PC-9 (cell line): ENCODE results near the gene SEMA6A. TPM values are rescaled to one million over a fixed set of nuclear protein-coding genes. Genes with fewer than 3 reads are reported as not detected.
"Not testable (repeated sequence)": the region's sequence is repeated elsewhere in the genome, so short reads cannot be mapped to it uniquely, and the experiment has no call there.

Experiments used
- BruUV-seq: library from RNA; stranded (reverse); fragments of 400-500 nt; replicated peaks from 2 replicates; lab custom pipeline; 2021; lab: Mats Ljungman, UMichigan
- CTCF ChIA-PET: fragments of 300-600 bp; sonication (Branson Sonifier 250); formaldehyde crosslinking; loops from one replicate; lab custom pipeline; 2022; ENCODE audit warnings: antibody characterized with exemption; lab: Charles Lee
- POLR2A ChIA-PET: fragments of 300-600 bp; sonication (Branson Sonifier 250); formaldehyde crosslinking; loops from one replicate; lab custom pipeline; 2022; ENCODE audit warnings: antibody characterized with exemption; ENCODE audit not compliant: unreplicated experiment; lab: Charles Lee
- DNase-seq, 2 experiments: peaks; one replicate each; pipeline versions ENCODE4 v3.0.0 to v3.0.0-alpha.2; 2015 to 2022; ENCODE audit warnings: mixed read lengths in 1 of 2
- H2AFZ ChIP-seq: fragments of 200-600 bp; sonication (generic); 2 replicates; pipeline ENCODE4 v1.8.1; 2017; ENCODE audit warnings: antibody characterized with exemption
- H3F3A ChIP-seq: fragments of 200-600 bp; sonication (generic); 2 replicates; pipeline ENCODE4 v1.8.1; 2017; ENCODE audit warnings: antibody characterized with exemption, mild to moderate bottlenecking, low read depth; ENCODE audit not compliant: insufficient read depth
- H3K27ac ChIP-seq: fragments of 200-600 bp; sonication (generic); 2 replicates; pipeline ENCODE4 v1.6.1; 2016; ENCODE audit warnings: mixed run types
- H3K27me3 ChIP-seq: fragments of 200-600 bp; sonication (generic); 2 replicates; pipeline ENCODE4 v1.6.1; 2016; ENCODE audit warnings: low read depth, mixed run types; ENCODE audit not compliant: insufficient read depth
- H3K36me3 ChIP-seq: fragments of 200-600 bp; sonication (generic); 2 replicates; pipeline ENCODE4 v1.6.1; 2016; ENCODE audit warnings: low read depth, mixed run types
- H3K4me1 ChIP-seq: fragments of 200-600 bp; sonication (generic); replicated peaks from 2 replicates; pipeline ENCODE4 v1.6.1; 2016; ENCODE audit warnings: mixed run types; ENCODE audit not compliant: insufficient read depth
- H3K4me2 ChIP-seq: fragments of 200-600 bp; sonication (generic); 2 replicates; pipeline ENCODE4 v1.6.1; 2017; ENCODE audit warnings: mixed run types
- H3K4me3 ChIP-seq: fragments of 200-600 bp; sonication (generic); 2 replicates; pipeline ENCODE4 v1.6.1; 2016; ENCODE audit warnings: mixed run types
- H3K79me2 ChIP-seq: fragments of 200-600 bp; sonication (generic); 2 replicates; pipeline ENCODE4 v1.6.1; 2017; ENCODE audit warnings: low read depth, mixed run types
- H3K9me2 ChIP-seq: fragments of 200-600 bp; sonication (generic); 2 replicates; pipeline ENCODE4 v1.8.1; 2017; ENCODE audit warnings: mild to moderate bottlenecking; ENCODE audit not compliant: insufficient read depth
- H3K9me3 ChIP-seq: fragments of 200-600 bp; sonication (generic); 2 replicates; pipeline ENCODE4 v1.8.1; 2016; ENCODE audit warnings: low read depth; ENCODE audit not compliant: insufficient read depth
- H4K20me1 ChIP-seq: fragments of 200-600 bp; sonication (generic); 2 replicates; pipeline ENCODE4 v1.8.1; 2017; ENCODE audit not compliant: insufficient read depth
- CTCF ChIP-seq: fragments of 200-600 bp; sonication (generic); conservative IDR thresholded peaks from 2 replicates; pipeline ENCODE4 v1.6.1; 2017; ENCODE audit warnings: mixed run types, antibody characterized with exemption, mild to moderate bottlenecking, moderate library complexity
- EZH2 ChIP-seq: fragments of 200-600 bp; sonication (generic); IDR thresholded peaks from 2 replicates; pipeline ENCODE4 v1.8.0; 2017; ENCODE audit warnings: antibody characterized with exemption, low read depth
- intact Hi-C: fragments of 100-400 bp; cut with micrococcal nuclease; formaldehyde crosslinking; loops from one replicate; pipeline ENCODE4 v1.10.0; 2022; ENCODE audit not compliant: unreplicated experiment
- total RNA-seq: library from RNA; stranded (reverse); gene quantifications from 2 replicates; pipeline ENCODE4 v1.2.3, GENCODE V29; 2021

The SEMA6A gene
- total RNA-seq, 1 experiment from 2014 or later: not detected

DNA sequence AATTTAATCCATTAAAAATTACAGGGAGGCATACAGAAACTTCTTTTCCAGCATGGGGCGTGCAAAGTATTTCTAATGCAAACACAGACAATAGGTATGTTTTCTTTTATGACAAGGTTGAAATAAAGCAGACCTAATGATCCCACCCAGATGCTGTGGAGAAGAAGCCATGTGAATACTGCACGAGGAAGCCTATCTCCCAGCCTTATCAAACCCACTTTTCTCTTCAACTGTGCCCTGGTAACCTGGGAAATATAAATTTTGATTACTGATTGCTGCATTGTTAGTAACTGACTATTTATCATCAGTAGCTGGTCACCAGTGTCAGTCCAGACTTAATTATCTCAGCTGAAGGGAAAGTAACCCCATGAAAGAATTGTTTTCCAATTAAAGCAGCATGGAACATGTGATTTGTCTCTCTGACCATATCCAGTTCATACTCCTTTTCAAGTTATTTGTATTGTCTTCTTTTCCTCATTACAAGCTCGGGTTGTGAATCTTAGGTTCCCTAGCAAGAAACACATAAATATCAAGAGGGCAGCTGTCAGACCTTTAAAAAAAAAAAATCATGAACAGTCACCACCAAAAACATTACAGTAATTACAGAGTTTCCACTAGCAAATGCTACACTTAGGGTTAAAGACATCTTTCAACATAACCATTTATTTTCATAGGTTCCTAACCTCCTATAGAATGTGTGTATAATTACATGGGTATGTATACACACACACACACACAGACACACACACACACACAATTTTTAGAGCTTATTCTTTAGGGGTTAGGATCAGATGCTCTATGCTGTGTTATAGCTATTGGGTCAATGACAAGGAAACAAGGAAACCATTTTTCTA lies 50.3 kb downstream of the SEMA6A start:
- Histone ChIP-seq H3K36me3 (no peaks in the 10 kb centered on the region), H3F3A (no peaks in the 10 kb centered on the region), H3K4me1 (no peaks in the 10 kb centered on the region), H3K79me2 (no peaks in the 10 kb centered on the region), H3K4me3 (no peak overlapping the region), H4K20me1 (no peaks in the 10 kb centered on the region), H3K9me3 (no peaks in the 10 kb centered on the region), H3K27ac (no peak overlapping the region), H3K9me2 (no peaks in the 10 kb centered on the region), H2AFZ (no peak overlapping the region), H3K4me2 (no peak overlapping the region), H3K27me3 (peaks cover 64% of the 10 kb centered on the region)
- no peak for DNase-seq
- CTCF ChIA-PET: no interaction called here
- POLR2A ChIA-PET: no interaction called here
- no TSS peak for BruUV-seq
- intact Hi-C loops: no loop called here
- TF ChIP-seq CTCF (no peak), EZH2 (no peak)

GRCh38 chr5:116523182-116523581 lies 51.4 kb downstream of the SEMA6A start:
- peaks cover 53% of the 10 kb centered on the region for H3K27me3 ChIP-seq
- H3K36me3 ChIP-seq, BruUV-seq, H2AFZ ChIP-seq, H3K9me3 ChIP-seq, H3K4me2 ChIP-seq, H3K79me2 ChIP-seq, CTCF ChIA-PET, intact Hi-C loops, DNase-seq, H3K4me3 ChIP-seq, H3K4me1 ChIP-seq, H4K20me1 ChIP-seq, POLR2A ChIA-PET, H3K9me2 ChIP-seq, H3K27ac ChIP-seq, H3F3A ChIP-seq: not testable (repeated sequence)

- Histone ChIP-seq H3K9me2 (no peaks in the 10 kb centered on the region), H3K4me3 (no peak overlapping the region), H2AFZ (no peak overlapping the region), H3K4me2 (no peak overlapping the region), H3K36me3 (no peaks in the 10 kb centered on the region), H3K27ac (no peak overlapping the region), H3K4me1 (no peaks in the 10 kb centered on the region), H4K20me1 (no peaks in the 10 kb centered on the region), H3K79me2 (no peaks in the 10 kb centered on the region), H3K27me3 (peaks cover 47% of the 10 kb centered on the region), H3K9me3 (no peaks in the 10 kb centered on the region), H3F3A (no peaks in the 10 kb centered on the region)
- no peak for DNase-seq
- no peak for TF ChIP-seq EZH2
- no peak for TF ChIP-seq CTCF
- POLR2A ChIA-PET: no interaction called here
- intact Hi-C loops: no loop called here
- BruUV-seq: no TSS peak
- CTCF ChIA-PET: no interaction called here
Observed at GRCh38 chr5:116522356-116523136, 52.1 kb downstream of the SEMA6A start.
